Heart left ventricle (tissue), 13 donors: Measurements from ENCODE around the gene FGF14.

Experiments used
- CTCF ChIP-seq, 12 donors: fragments of 200-600 bp; sonication (generic) in 4 of 12; IDR thresholded peaks; one replicate each; pipeline versions ENCODE4 v1.5.0 to v1.8.0; 2018 to 2022; ENCODE audit warnings: antibody characterized with exemption in 12 of 12, mild to moderate bottlenecking in 5 of 12
- POLR2A ChIP-seq, 2 donors: fragments of 450-650 bp; IDR thresholded peaks; one replicate each; pipeline ENCODE4 v1.6.1; 2017; ENCODE audit warnings: antibody characterized with exemption in 2 of 2, mild to moderate bottlenecking in 2 of 2, moderate library complexity in 2 of 2
- donor health status: ischemic (EF 13 %, LVEDD 7.1; RV severe dilation, severe dysfunction).
- donor health status: DM: no; HTN: yes; CAD: no.
- donor health status: DM: no; HTN: no; CAD: no.
- donor health status: ischemic (EF 25% LVEDD 6.9; RV normal size, moderate dysfunction).
- donor health status: ischemic (EF 25% LVEDD 5.7; RV mildly dilated, moderate dysfunction).
- donor health status: ischemic (EF 35%, LVEDD 5.7; RV mildly dilated, moderate dysfunction).
- donor health status: nonischemic (EF 11% LVEDD 7.7; RV severe dilation, severe dysfunction).
- donor health status: DM: yes; HTN: yes; CAD: no.
- donor health status: PGD.
- donor health status: ischemic (EF 29% LVEDD 5.4; RV normal size, mild dysfunction).
- donor health status: nonischemic (EF 23%, LVEDD 6.1; RV moderate dilation, normal function).

DNA sequence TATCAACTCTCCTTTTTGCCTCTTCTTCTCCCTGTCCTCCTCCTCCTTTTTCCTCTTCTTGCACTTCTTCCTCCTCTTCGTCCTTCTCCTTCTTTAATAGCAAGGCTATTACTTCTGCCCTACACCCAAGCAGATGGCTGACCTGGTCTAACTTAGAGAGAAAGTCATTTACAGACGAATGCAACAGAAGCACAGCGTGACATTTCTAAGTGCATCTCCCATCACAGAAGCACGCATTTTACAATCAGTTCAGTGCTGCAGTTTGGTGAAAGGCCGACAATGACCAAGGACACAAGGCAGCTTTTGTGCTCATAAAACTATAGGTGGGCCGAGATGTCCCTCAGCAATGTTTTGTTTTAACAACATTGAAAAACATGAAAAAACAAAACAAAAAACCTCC lies 231.5 kb downstream of the FGF14 start:
- no peak for TF ChIP-seq CTCF (IDR thresholded peaks at IDR 0.05)
- no peak for TF ChIP-seq POLR2A (IDR thresholded peaks at IDR 0.05)
